H9 (cell line): ENCODE data around the gene MYCN. TPM values are rescaled to one million over a fixed set of nuclear protein-coding genes. Genes with fewer than 3 reads are reported as not detected.

Experiments used
- DNase-seq: peaks from one replicate; pipeline ENCODE4 v3.0.0-alpha.2; 2017
- H2AFZ ChIP-seq: one replicate; pipeline ENCODE4 v1.6.1; 2013; ENCODE audit warnings: mild to moderate bottlenecking, low read length, control low read depth, moderate library complexity
- H2AK5ac ChIP-seq: 2 replicates; pipeline ENCODE4 v1.6.1; 2013; ENCODE audit warnings: low read length, control low read depth, mixed read lengths; ENCODE audit not compliant: insufficient read length
- H2BK120ac ChIP-seq: one replicate; pipeline ENCODE4 v1.6.1; 2013; ENCODE audit warnings: low read depth, mild to moderate bottlenecking, low read length, control low read depth, inconsistent platforms; ENCODE audit not compliant: poor library complexity, severe bottlenecking
- H2BK12ac ChIP-seq: 2 replicates; pipeline ENCODE4 v1.6.1; 2013; ENCODE audit warnings: low read length, control low read depth, mixed read lengths, low read depth; ENCODE audit not compliant: insufficient read length
- H2BK15ac ChIP-seq: 2 replicates; pipeline ENCODE4 v1.6.1; 2013; ENCODE audit warnings: low read depth, low read length, control low read depth
- H2BK20ac ChIP-seq: one replicate; pipeline ENCODE4 v1.6.1; 2013; ENCODE audit warnings: low read depth, mild to moderate bottlenecking, low read length, control low read depth, inconsistent platforms; ENCODE audit not compliant: poor library complexity, severe bottlenecking
- H2BK5ac ChIP-seq: 2 replicates; pipeline ENCODE4 v1.6.1; 2013; ENCODE audit warnings: low read length, control low read depth, mixed read lengths; ENCODE audit not compliant: insufficient read length
- H3K14ac ChIP-seq: 2 replicates; pipeline ENCODE4 v1.6.1; 2013; ENCODE audit warnings: low read length, control low read depth; ENCODE audit not compliant: insufficient read depth
- H3K18ac ChIP-seq: 2 replicates; pipeline ENCODE4 v1.6.1; 2013; ENCODE audit warnings: low read depth, mild to moderate bottlenecking, mixed read lengths, low read length, control low read depth; ENCODE audit not compliant: insufficient read length
- H3K23ac ChIP-seq: 2 replicates; pipeline ENCODE4 v1.6.1; 2013; ENCODE audit warnings: low read length, control low read depth, mixed read lengths, low read depth; ENCODE audit not compliant: insufficient read length
- H3K23me2 ChIP-seq: 2 replicates; pipeline ENCODE4 v1.6.1; 2013; ENCODE audit warnings: low read depth, mild to moderate bottlenecking, mixed read lengths, low read length, control low read depth; ENCODE audit not compliant: insufficient read length, poor library complexity, severe bottlenecking
- H3K27ac ChIP-seq: 2 replicates; pipeline ENCODE4 v1.5.1; 2013; ENCODE audit warnings: low read length, control low read depth, mixed read lengths, low read depth; ENCODE audit not compliant: insufficient read length
- H3K27me3 ChIP-seq: 2 replicates; pipeline ENCODE4 v1.6.1; 2013; ENCODE audit warnings: low read length, control low read depth, inconsistent platforms; ENCODE audit not compliant: insufficient read depth
- H3K4ac ChIP-seq: 2 replicates; pipeline ENCODE4 v1.6.1; 2013; ENCODE audit warnings: low read depth, mild to moderate bottlenecking, control low read depth, inconsistent platforms, low read length, moderate library complexity
- H3K4me1 ChIP-seq: 2 replicates; pipeline ENCODE4 v1.6.1; 2013; ENCODE audit warnings: low read length, control low read depth, inconsistent platforms; ENCODE audit not compliant: insufficient read depth
- H3K4me2 ChIP-seq: 2 replicates; pipeline ENCODE4 v1.6.1; 2013; ENCODE audit warnings: low read length, control low read depth, mixed read lengths; ENCODE audit not compliant: insufficient read length, insufficient read depth
- H3K56ac ChIP-seq: 2 replicates; pipeline ENCODE4 v1.6.1; 2013; ENCODE audit warnings: low read depth, mild to moderate bottlenecking, mixed read lengths, low read length, control low read depth; ENCODE audit not compliant: insufficient read length
- H3K79me1 ChIP-seq: 2 replicates; pipeline ENCODE4 v1.6.1; 2013; ENCODE audit warnings: low read depth, mild to moderate bottlenecking, moderate library complexity, low read length, control low read depth, inconsistent platforms; ENCODE audit not compliant: insufficient read depth, poor library complexity, severe bottlenecking
- H3K79me2 ChIP-seq: 2 replicates; pipeline ENCODE4 v1.6.1; 2013; ENCODE audit warnings: low read length, control low read depth, inconsistent platforms; ENCODE audit not compliant: insufficient read depth
- H3K9ac ChIP-seq: 2 replicates; pipeline ENCODE4 v1.6.1; 2013; ENCODE audit warnings: low read length, control low read depth, mixed read lengths; ENCODE audit not compliant: insufficient read length; ENCODE audit errors: extremely low read depth
- H3K9me3 ChIP-seq: one replicate; pipeline ENCODE4 v1.6.1; 2013; ENCODE audit warnings: low read depth, low read length, inconsistent platforms; ENCODE audit not compliant: control insufficient read depth
- H3T11ph ChIP-seq: one replicate; pipeline ENCODE4 v1.6.1; 2013; ENCODE audit warnings: mild to moderate bottlenecking, low read length, control low read depth, inconsistent platforms
- H4K20me1 ChIP-seq: one replicate; pipeline ENCODE4 v1.6.1; 2013; ENCODE audit not compliant: control insufficient read depth, insufficient read length, insufficient read depth
- H4K5ac ChIP-seq: 2 replicates; pipeline ENCODE4 v1.6.1; 2013; ENCODE audit warnings: low read depth, mild to moderate bottlenecking, mixed read lengths, low read length, control low read depth; ENCODE audit not compliant: insufficient read length
- H4K8ac ChIP-seq: replicated peaks from 2 replicates; pipeline ENCODE4 v1.6.1; 2013; ENCODE audit warnings: low read length, control low read depth, mixed read lengths, low read depth; ENCODE audit not compliant: insufficient read length
- H4K91ac ChIP-seq: 2 replicates; pipeline ENCODE4 v1.6.1; 2013; ENCODE audit warnings: low read depth, mild to moderate bottlenecking, moderate library complexity, mixed read lengths, low read length, control low read depth; ENCODE audit not compliant: insufficient read length
- H3K27ac Mint-ChIP-seq, 3 experiments: 2 replicates in 2 of 3; 3 replicates in 1 of 3; pipeline ENCODE4 v1.8.0; 2020 to 2021; ENCODE audit warnings: mixed read lengths in 3 of 3, mild to moderate bottlenecking in 1 of 3, moderate library complexity in 1 of 3
- H3K27me3 Mint-ChIP-seq: 2 replicates; pipeline ENCODE4 v1.8.0; 2021; ENCODE audit warnings: low read depth, mild to moderate bottlenecking, moderate library complexity, mixed read lengths
- H3K36me3 Mint-ChIP-seq, 3 experiments: 2 replicates in 2 of 3; 3 replicates in 1 of 3; pipeline ENCODE4 v1.8.0; 2020 to 2021; ENCODE audit warnings: low read depth in 3 of 3, mixed read lengths in 3 of 3; ENCODE audit not compliant: insufficient read depth in 1 of 3
- H3K4me1 Mint-ChIP-seq, 2 experiments: 2 replicates each; pipeline ENCODE4 v1.8.0; 2020; ENCODE audit warnings: mixed read lengths in 2 of 2
- H3K4me3 Mint-ChIP-seq, 2 experiments: 2 replicates in 1 of 2; 3 replicates in 1 of 2; pipeline ENCODE4 v1.8.0; 2020 to 2021; ENCODE audit warnings: mild to moderate bottlenecking in 2 of 2, mixed read lengths in 2 of 2, moderate library complexity in 1 of 2
- H3K9me3 Mint-ChIP-seq, 2 experiments: 2 replicates in 1 of 2; 3 replicates in 1 of 2; pipeline ENCODE4 v1.8.0; 2020; ENCODE audit warnings: mild to moderate bottlenecking in 2 of 2, mixed read lengths in 2 of 2, moderate library complexity in 1 of 2
- CTCF ChIP-seq: fragments of 200-600 bp; sonication (generic); conservative IDR thresholded peaks from 3 replicates; pipeline ENCODE4 v1.8.0; 2021; ENCODE audit warnings: antibody characterized with exemption, mild to moderate bottlenecking
- WGBS: extraction: QIAGEN DNeasy Blood & Tissue Kit; methylation state at CpG from one replicate; pipeline ENCODE4 v1.1.7; 2013; ENCODE audit warnings: missing lambda C conversion rate, low lambda C conversion rate, mixed read lengths; ENCODE audit not compliant: insufficient read length; ENCODE audit errors: extremely low coverage; 5-methylcytosine and 5-hydroxymethylcytosine counted together
- total RNA-seq: library from RNA; stranded (reverse); gene quantifications from 2 replicates; pipeline ENCODE4 v1.2.1, GENCODE V29; 2021

The MYCN gene
- total RNA-seq, 1 experiment from 2014 or later = 100.0 TPM

DNA sequence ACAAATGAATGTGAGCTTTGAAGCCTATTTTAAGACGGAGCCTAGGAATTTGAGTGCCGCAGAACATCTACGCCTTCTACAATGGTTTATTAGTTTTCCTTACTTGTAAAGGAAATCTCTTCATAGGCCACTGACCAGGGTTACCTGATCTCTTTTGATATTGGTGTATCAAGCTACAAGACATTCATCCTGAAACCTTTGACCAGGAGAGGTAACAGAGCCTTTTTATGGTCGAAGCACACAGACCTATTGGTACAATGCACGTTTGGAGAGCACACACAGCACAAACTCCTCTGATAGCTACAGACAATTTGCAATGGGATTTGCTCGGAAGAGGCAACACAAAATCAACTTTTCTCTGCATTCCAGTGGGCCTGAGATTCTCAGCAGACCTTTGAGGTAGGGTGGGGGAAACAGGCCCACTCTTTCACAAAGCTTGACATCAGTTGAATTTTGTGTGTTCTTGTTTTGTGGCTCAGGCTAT is 12.8 kb downstream of the MYCN start:
- H4K91ac ChIP-seq = no peak overlapping the region
- no peak overlapping the region for H3K14ac ChIP-seq
- H3K27me3 ChIP-seq = no peaks in the 10 kb centered on the region
- H2AK5ac ChIP-seq = no peak overlapping the region
- no peak overlapping the region for H2BK15ac ChIP-seq
- no peak overlapping the region for H4K8ac ChIP-seq
- Mint-ChIP-seq H3K9me3 (no peaks in the 10 kb centered on the region), H3K4me1 (peaks cover 49 to 53% of the 10 kb centered on the region in 2 experiments), H3K36me3 (peaks cover 0 to 6% (median 5%) of the 10 kb centered on the region in 3 experiments; a peak in 4 of 7 replicates), H3K27ac (no peak overlapping the region), H3K4me3 (no peak overlapping the region), H3K27me3 (no peaks in the 10 kb centered on the region)
- H3K79me2 ChIP-seq = no peaks in the 10 kb centered on the region
- no peak for DNase-seq
- no peak overlapping the region for H2AFZ ChIP-seq
- H2BK12ac ChIP-seq = no peak overlapping the region
- no peak overlapping the region for H3K56ac ChIP-seq
- no peak overlapping the region for H3K18ac ChIP-seq
- H2BK20ac ChIP-seq = no peak overlapping the region
- H3K4me2 ChIP-seq = no peak overlapping the region
- no CpG with 5 or more reads among the region's 6 CpGs for WGBS
- H3K4me1 ChIP-seq = peaks cover 4% of the 10 kb centered on the region; the same call in 1 of the 2 replicates
- no peak overlapping the region for H4K5ac ChIP-seq
- no peak overlapping the region for H3K9ac ChIP-seq
- no peak overlapping the region for H3T11ph ChIP-seq
- no peak overlapping the region for H3K4ac ChIP-seq
- H3K23ac ChIP-seq = no peak overlapping the region
- no peak overlapping the region for H2BK120ac ChIP-seq
- H3K79me1 ChIP-seq = no peaks in the 10 kb centered on the region
- H2BK5ac ChIP-seq = no peak overlapping the region
- H4K20me1 ChIP-seq = no peaks in the 10 kb centered on the region
- H3K27ac ChIP-seq = no peak overlapping the region
- no peak for TF ChIP-seq CTCF
- H3K23me2 ChIP-seq = no peaks in the 10 kb centered on the region
- no peaks in the 10 kb centered on the region for H3K9me3 ChIP-seq
